ENCODE results near the gene SPATA13. TPM values are rescaled to one million over a fixed set of nuclear protein-coding genes. Genes with fewer than 3 reads are reported as not detected.
"Not testable (repeated sequence)": the region's sequence is repeated elsewhere in the genome, so short reads cannot be mapped to it uniquely, and the experiment has no call there.

Gene SPATA13
- total RNA-seq, 4 donors from 2014 or later = 20.0 to 47.4 (median 27.6) TPM

GRCh38 chr13:24203273-24203672 lies 42.8 kb downstream of the SPATA13 start:
- TF ChIP-seq POLR2A (IDR thresholded peaks at IDR 0.05) = no peak
- TF ChIP-seq, protein P1, sequence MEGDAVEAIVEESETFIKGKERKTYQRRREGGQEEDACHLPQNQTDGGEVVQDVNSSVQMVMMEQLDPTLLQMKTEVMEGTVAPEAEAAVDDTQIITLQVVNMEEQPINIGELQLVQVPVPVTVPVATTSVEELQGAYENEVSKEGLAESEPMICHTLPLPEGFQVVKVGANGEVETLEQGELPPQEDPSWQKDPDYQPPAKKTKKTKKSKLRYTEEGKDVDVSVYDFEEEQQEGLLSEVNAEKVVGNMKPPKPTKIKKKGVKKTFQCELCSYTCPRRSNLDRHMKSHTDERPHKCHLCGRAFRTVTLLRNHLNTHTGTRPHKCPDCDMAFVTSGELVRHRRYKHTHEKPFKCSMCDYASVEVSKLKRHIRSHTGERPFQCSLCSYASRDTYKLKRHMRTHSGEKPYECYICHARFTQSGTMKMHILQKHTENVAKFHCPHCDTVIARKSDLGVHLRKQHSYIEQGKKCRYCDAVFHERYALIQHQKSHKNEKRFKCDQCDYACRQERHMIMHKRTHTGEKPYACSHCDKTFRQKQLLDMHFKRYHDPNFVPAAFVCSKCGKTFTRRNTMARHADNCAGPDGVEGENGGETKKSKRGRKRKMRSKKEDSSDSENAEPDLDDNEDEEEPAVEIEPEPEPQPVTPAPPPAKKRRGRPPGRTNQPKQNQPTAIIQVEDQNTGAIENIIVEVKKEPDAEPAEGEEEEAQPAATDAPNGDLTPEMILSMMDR (IDR thresholded peaks at IDR 0.05) = no peak
- no peak overlapping the region for H3K4me3 ChIP-seq
- H3K27me3 ChIP-seq = no peaks in the 10 kb centered on the region
- no peak for DNase-seq
- H3K9me3 ChIP-seq = no peaks in the 10 kb centered on the region
- H3K27ac ChIP-seq = no peak overlapping the region
- intact Hi-C loops (cut with DNase I; ENCODE audit: low total_unique reads) = no loop called here
- no peaks in the 10 kb centered on the region for H3K4me1 ChIP-seq
- H3K36me3 ChIP-seq = no peaks in the 10 kb centered on the region

DNA sequence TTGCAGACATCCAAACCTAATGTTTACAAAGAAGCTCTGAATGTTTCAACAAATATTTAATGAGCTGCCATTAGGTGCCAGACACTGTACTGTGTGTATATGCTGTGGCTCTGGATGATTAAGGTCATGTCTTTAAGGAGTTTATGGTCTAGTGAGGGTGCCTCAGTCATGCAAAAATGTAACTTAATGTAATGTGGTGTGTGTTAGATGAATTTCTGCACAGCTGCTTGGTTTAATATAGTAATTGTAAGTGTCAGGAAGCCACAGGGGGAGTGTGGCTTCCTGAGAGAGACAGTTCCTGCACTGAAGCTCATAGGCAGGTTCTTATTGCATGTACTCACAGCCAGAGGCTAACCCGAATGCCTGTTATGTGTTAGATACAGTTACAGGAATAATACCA lies 43.3 kb downstream of the SPATA13 start:
- TF ChIP-seq, protein P1 (IDR thresholded peaks at IDR 0.05) = no peak
- no peak for TF ChIP-seq POLR2A (IDR thresholded peaks at IDR 0.05)
- no peak for DNase-seq
- Histone ChIP-seq H3K4me1 (no peaks in the 10 kb centered on the region), H3K27ac (no peak overlapping the region), H3K4me3 (no peak overlapping the region), H3K9me3 (no peaks in the 10 kb centered on the region), H3K36me3 (no peaks in the 10 kb centered on the region), H3K27me3 (no peaks in the 10 kb centered on the region)
- intact Hi-C loops (cut with DNase I; ENCODE audit: low total_unique reads) = no loop called here

DNA sequence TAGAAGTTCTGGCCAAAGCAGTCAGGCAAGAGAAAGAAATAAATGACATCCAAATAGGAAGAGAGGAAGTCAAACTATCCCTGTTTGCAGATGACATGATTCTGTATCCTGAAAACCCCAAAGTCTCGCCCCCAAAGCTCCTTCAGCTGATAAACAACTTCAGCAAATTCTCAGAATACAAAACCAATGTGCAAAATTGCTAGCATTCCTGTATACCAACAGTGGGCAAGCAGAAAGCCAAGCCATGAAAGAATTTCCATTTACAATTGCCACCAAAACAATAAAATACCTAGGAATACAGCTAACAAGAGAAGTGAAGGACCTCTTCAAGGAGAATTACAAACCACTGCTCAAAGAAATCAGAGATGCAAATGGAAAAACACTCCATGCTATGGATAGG lies 44.6 kb downstream of the SPATA13 start:
- intact Hi-C loops (cut with DNase I; ENCODE audit: low total_unique reads) = not testable (repeated sequence)

GRCh38 chr13:24207841-24208667 lies 47.5 kb downstream of the SPATA13 start:
- Histone ChIP-seq H3K27me3 (no peaks in the 10 kb centered on the region), H3K4me1 (no peaks in the 10 kb centered on the region), H3K4me3 (no peak overlapping the region), H3K9me3 (no peaks in the 10 kb centered on the region), H3K27ac (no peak overlapping the region), H3K36me3 (no peaks in the 10 kb centered on the region)
- no peak for DNase-seq
- intact Hi-C loops (cut with DNase I; ENCODE audit: low total_unique reads) = no loop called here
- TF ChIP-seq, protein P1 (IDR thresholded peaks at IDR 0.05) = no peak
- TF ChIP-seq POLR2A (IDR thresholded peaks at IDR 0.05) = no peak

More for the DNA sequence above, 44.6 kb downstream of the SPATA13 start:
- not testable (repeated sequence) for H3K36me3 ChIP-seq, H3K27me3 ChIP-seq, H3K4me3 ChIP-seq, H3K9me3 ChIP-seq, DNase-seq, H3K4me1 ChIP-seq, H3K27ac ChIP-seq

- Histone ChIP-seq H3K27me3 (no peaks in the 10 kb centered on the region), H3K27ac (no peak overlapping the region)
- intact Hi-C loops (cut with DNase I; ENCODE audit: low total_unique reads) = no loop called here
Measured at GRCh38 chr13:24209138-24209537, 48.6 kb downstream of the SPATA13 start.

More at GRCh38 chr13:24209138-24209537, 48.6 kb downstream of the SPATA13 start:
- Histone ChIP-seq H3K4me3 (no peak overlapping the region), H3K9me3 (no peaks in the 10 kb centered on the region), H3K4me1 (no peaks in the 10 kb centered on the region), H3K36me3 (no peaks in the 10 kb centered on the region)
- no peak for DNase-seq
- no peak for TF ChIP-seq POLR2A (IDR thresholded peaks at IDR 0.05)
- TF ChIP-seq, protein P1 (IDR thresholded peaks at IDR 0.05) = no peak

Measured in uterus (tissue), 4 donors.